Lower leg skin (tissue), 3 donors: ENCODE data around the gene ZNF236.

ENCODE experiments used
- POLR2A ChIP-seq, 2 donors: fragments of 450-650 bp; IDR thresholded peaks; one replicate each; pipeline ENCODE4 v1.6.1; 2016 to 2017; ENCODE audit warnings: antibody characterized with exemption in 2 of 2, mild to moderate bottlenecking in 1 of 2, moderate library complexity in 1 of 2
- TF ChIP-seq, protein P1 (sequence below), 3 donors: fragments of 450-650 bp; IDR thresholded peaks; one replicate each; pipeline ENCODE4 v1.5.1; 2016; ENCODE audit warnings: antibody characterized with exemption in 3 of 3, mild to moderate bottlenecking in 3 of 3, moderate library complexity in 2 of 3

DNA sequence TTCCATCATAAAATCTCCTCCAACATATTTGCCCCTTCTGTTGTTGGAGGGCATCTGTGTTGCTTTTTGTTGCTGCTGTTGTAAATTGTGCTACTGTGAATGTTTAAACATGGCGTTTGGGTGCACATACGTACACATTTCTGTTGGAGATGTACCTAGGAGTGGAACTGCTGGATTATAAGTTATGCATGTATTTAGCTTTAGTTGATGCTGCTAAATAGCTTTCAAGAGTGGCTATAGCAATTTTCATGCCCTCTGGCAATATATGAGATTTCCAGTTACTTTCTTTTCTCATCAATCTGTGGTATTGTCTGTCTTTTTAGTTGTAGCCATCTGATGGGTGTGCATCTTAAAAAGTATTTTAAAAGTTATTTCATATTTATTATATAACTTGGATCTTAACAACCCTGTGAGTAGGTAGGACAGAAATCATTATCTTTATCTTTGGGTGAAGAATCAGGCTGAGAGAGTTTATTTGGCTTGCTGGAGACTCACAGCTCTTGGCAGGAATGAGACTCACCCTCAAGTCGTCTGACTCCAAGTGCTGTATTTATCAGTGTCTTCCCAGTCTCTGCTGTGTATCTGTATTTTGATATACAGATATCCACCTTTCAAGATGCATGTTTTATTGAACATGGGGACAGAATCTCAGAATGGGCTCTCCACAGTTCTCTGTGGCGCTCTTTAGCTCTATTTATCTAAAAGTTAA is 16.9 kb downstream of the ZNF236 start:
- TF ChIP-seq, protein P1, sequence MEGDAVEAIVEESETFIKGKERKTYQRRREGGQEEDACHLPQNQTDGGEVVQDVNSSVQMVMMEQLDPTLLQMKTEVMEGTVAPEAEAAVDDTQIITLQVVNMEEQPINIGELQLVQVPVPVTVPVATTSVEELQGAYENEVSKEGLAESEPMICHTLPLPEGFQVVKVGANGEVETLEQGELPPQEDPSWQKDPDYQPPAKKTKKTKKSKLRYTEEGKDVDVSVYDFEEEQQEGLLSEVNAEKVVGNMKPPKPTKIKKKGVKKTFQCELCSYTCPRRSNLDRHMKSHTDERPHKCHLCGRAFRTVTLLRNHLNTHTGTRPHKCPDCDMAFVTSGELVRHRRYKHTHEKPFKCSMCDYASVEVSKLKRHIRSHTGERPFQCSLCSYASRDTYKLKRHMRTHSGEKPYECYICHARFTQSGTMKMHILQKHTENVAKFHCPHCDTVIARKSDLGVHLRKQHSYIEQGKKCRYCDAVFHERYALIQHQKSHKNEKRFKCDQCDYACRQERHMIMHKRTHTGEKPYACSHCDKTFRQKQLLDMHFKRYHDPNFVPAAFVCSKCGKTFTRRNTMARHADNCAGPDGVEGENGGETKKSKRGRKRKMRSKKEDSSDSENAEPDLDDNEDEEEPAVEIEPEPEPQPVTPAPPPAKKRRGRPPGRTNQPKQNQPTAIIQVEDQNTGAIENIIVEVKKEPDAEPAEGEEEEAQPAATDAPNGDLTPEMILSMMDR (IDR thresholded peaks at IDR 0.05): no peak
- no peak for TF ChIP-seq POLR2A (IDR thresholded peaks at IDR 0.05)
